H1 (cell line): Measurements from ENCODE around the gene CIAO3. TPM values are rescaled to one million over a fixed set of nuclear protein-coding genes. Genes with fewer than 3 reads are reported as not detected.
A peak's percentile ranks its signal among the peaks of the same experiment; 100 is the strongest.

Source experiments
- CTCF ChIA-PET: fragments of 300-600 bp; sonication (Branson Sonifier 250); formaldehyde crosslinking; loops from one replicate; lab custom pipeline; 2021; ENCODE audit not compliant: partially characterized antibody; lab: Charles Lee
- POLR2A ChIA-PET: fragments of 300-600 bp; sonication (Branson Sonifier 250); formaldehyde crosslinking; loops from one replicate; lab custom pipeline; 2021; ENCODE audit warnings: inconsistent platforms; ENCODE audit not compliant: partially characterized antibody; lab: Charles Lee
- DNase-seq, 2 experiments: peaks; one replicate each; pipeline versions ENCODE4 v3.0.0 to v3.0.0-alpha.2; 2010 to 2022; ENCODE audit warnings: low spot score in 2 of 2, low read depth in 1 of 2, mixed read lengths in 1 of 2
- FAIRE-seq: peaks from 2 replicates; lab custom pipeline; 2011; peaks lifted over from hg19 to GRCh38; lab: Jason Lieb, UNC
- H2AFZ ChIP-seq: 2 replicates; pipeline ENCODE4 v1.8.1; 2012; ENCODE audit warnings: low read length, inconsistent platforms
- H2AK5ac ChIP-seq: 2 replicates; pipeline ENCODE4 v1.6.1; 2013; ENCODE audit warnings: low read depth, low read length
- H2BK120ac ChIP-seq: replicated peaks from 2 replicates; pipeline ENCODE3; 2013; ENCODE audit warnings: low read depth, low read length, inconsistent platforms
- H2BK12ac ChIP-seq: 2 replicates; pipeline ENCODE4 v1.6.1; 2013; ENCODE audit warnings: low read depth, low read length
- H2BK15ac ChIP-seq: 2 replicates; pipeline ENCODE4 v1.6.1; 2013; ENCODE audit warnings: low read length
- H2BK20ac ChIP-seq: 2 replicates; pipeline ENCODE4 v1.6.1; 2013; ENCODE audit warnings: low read length
- H2BK5ac ChIP-seq: 2 replicates; pipeline ENCODE4 v1.6.1; 2013; ENCODE audit warnings: low read depth, low read length
- H3K14ac ChIP-seq: 2 replicates; pipeline ENCODE4 v1.6.1; 2013; ENCODE audit warnings: inconsistent platforms; ENCODE audit not compliant: insufficient read length
- H3K18ac ChIP-seq: 2 replicates; pipeline ENCODE4 v1.6.1; 2013; ENCODE audit warnings: low read length; ENCODE audit errors: extremely low read depth
- H3K23ac ChIP-seq: 2 replicates; pipeline ENCODE4 v1.6.1; 2013; ENCODE audit warnings: inconsistent platforms; ENCODE audit not compliant: insufficient read length
- H3K23me2 ChIP-seq: 2 replicates; pipeline ENCODE4 v1.6.1; 2013; ENCODE audit warnings: low read depth, low read length
- H3K27ac ChIP-seq: 2 replicates; pipeline ENCODE4 v1.6.1; 2011; ENCODE audit warnings: low read depth, low read length, inconsistent platforms
- H3K27me3 ChIP-seq, 4 experiments: replicated peaks in 1 of 4; 1 replicate in 1 of 4; 2 replicates in 3 of 4; pipeline versions ENCODE4 v1.6.1 to v1.8.1; 2011 to 2013; ENCODE audit warnings: low read length in 3 of 4, mild to moderate bottlenecking in 3 of 4, inconsistent platforms in 2 of 4, mixed read lengths in 2 of 4, moderate library complexity in 1 of 4; ENCODE audit not compliant: control insufficient read depth in 3 of 4, insufficient read depth in 3 of 4; ENCODE audit errors: extremely low read depth in 1 of 4
- H3K36me3 ChIP-seq, 4 experiments: 2 replicates each; pipeline versions ENCODE4 v1.6.1 to v1.8.1; 2011 to 2013; ENCODE audit warnings: mild to moderate bottlenecking in 4 of 4, low read length in 3 of 4, moderate library complexity in 2 of 4, control low read depth in 1 of 4, inconsistent platforms in 1 of 4; ENCODE audit not compliant: insufficient read depth in 4 of 4, control insufficient read depth in 2 of 4
- H3K4ac ChIP-seq: replicated peaks from 2 replicates; pipeline ENCODE3; 2013; ENCODE audit warnings: low read length, low read depth, mixed read lengths, inconsistent platforms; ENCODE audit not compliant: insufficient read length
- H3K4me1 ChIP-seq, 4 experiments: replicated peaks in 1 of 4; 1 replicate in 1 of 4; 2 replicates in 3 of 4; pipeline versions ENCODE4 v1.6.1 to v1.8.1; 2011 to 2013; ENCODE audit warnings: low read length in 3 of 4, inconsistent platforms in 2 of 4, mixed read lengths in 1 of 4; ENCODE audit not compliant: insufficient read depth in 4 of 4, control insufficient read depth in 3 of 4
- H3K4me2 ChIP-seq, 2 experiments: 2 replicates each; pipeline versions ENCODE4 v1.6.1 to v1.8.1; 2011 to 2013; ENCODE audit warnings: low read depth in 2 of 2, low read length in 2 of 2, control low read depth in 1 of 2, inconsistent platforms in 1 of 2, mild to moderate bottlenecking in 1 of 2; ENCODE audit not compliant: insufficient read depth in 1 of 2
- H3K4me3 ChIP-seq, 4 experiments: fragments of 200-600, 300-600 bp in 1 of 4; sonication (generic), shearing (Covaris generic), sonication (Bioruptor Twin) in 1 of 4; 2 replicates each; pipeline versions ENCODE4 v1.5.1 to v1.8.1; 2011 to 2016; ENCODE audit warnings: low read length in 4 of 4, low read depth in 3 of 4, control low read depth in 2 of 4, inconsistent platforms in 2 of 4, mild to moderate bottlenecking in 2 of 4, mixed read lengths in 1 of 4, moderate library complexity in 1 of 4; ENCODE audit not compliant: insufficient read depth in 2 of 4; ENCODE audit errors: extremely low read depth in 1 of 4
- H3K56ac ChIP-seq: replicated peaks from 2 replicates; pipeline ENCODE3; 2013; ENCODE audit warnings: low read depth, mild to moderate bottlenecking, mixed read lengths, low read length, inconsistent platforms; ENCODE audit not compliant: insufficient read length
- H3K79me1 ChIP-seq: 2 replicates; pipeline ENCODE4 v1.6.1; 2013; ENCODE audit warnings: low read depth, low read length, control low read depth
- H3K79me2 ChIP-seq, 2 experiments: 2 replicates each; pipeline versions ENCODE4 v1.6.1 to v1.8.1; 2012 to 2013; ENCODE audit warnings: low read length in 2 of 2, mild to moderate bottlenecking in 2 of 2, inconsistent platforms in 1 of 2; ENCODE audit not compliant: insufficient read depth in 2 of 2, control insufficient read depth in 1 of 2
- H3K9ac ChIP-seq, 4 experiments: replicated peaks in 1 of 4; 1 replicate in 1 of 4; 2 replicates in 3 of 4; pipeline versions ENCODE4 v1.6.1 to v1.8.1; 2011 to 2013; ENCODE audit warnings: low read depth in 3 of 4, low read length in 3 of 4, control low read depth in 2 of 4, mild to moderate bottlenecking in 2 of 4, moderate library complexity in 2 of 4, inconsistent platforms in 1 of 4; ENCODE audit errors: extremely low read depth in 1 of 4
- H3K9me3 ChIP-seq, 2 experiments: 2 replicates each; pipeline versions ENCODE4 v1.6.1 to v1.8.1; 2012 to 2013; ENCODE audit warnings: mild to moderate bottlenecking in 2 of 2, moderate library complexity in 2 of 2, control low read depth in 1 of 2, inconsistent platforms in 1 of 2, low read depth in 1 of 2, low read length in 1 of 2, mixed read lengths in 1 of 2; ENCODE audit not compliant: insufficient read depth in 2 of 2
- H4K20me1 ChIP-seq, 2 experiments: replicated peaks in 1 of 2; 2 replicates each; pipeline versions ENCODE3 to v1.8.1; 2011 to 2013; ENCODE audit warnings: inconsistent platforms in 2 of 2, low read length in 2 of 2, mild to moderate bottlenecking in 1 of 2; ENCODE audit not compliant: insufficient read depth in 2 of 2, control insufficient read depth in 1 of 2
- H4K5ac ChIP-seq: 2 replicates; pipeline ENCODE4 v1.6.1; 2013; ENCODE audit warnings: low read length, low read depth, mixed read lengths, inconsistent platforms; ENCODE audit not compliant: insufficient read length
- H4K8ac ChIP-seq: 2 replicates; pipeline ENCODE4 v1.8.0; 2013; ENCODE audit warnings: mild to moderate bottlenecking, moderate library complexity, low read length, inconsistent platforms; ENCODE audit not compliant: insufficient read depth; ENCODE audit errors: extremely low read depth
- H4K91ac ChIP-seq: replicated peaks from 2 replicates; pipeline ENCODE3; 2013; ENCODE audit warnings: low read length, mixed read lengths, inconsistent platforms; ENCODE audit not compliant: insufficient read length
- ASH2L ChIP-seq: fragments of 200-600, 300-600 bp; sonication (generic); IDR thresholded peaks from one replicate; pipeline ENCODE4 v1.7.1; 2017; ENCODE audit warnings: low read length
- CBX8 ChIP-seq: fragments of 300-800, 300-1000 bp; sonication (generic); IDR thresholded peaks from 2 replicates; pipeline ENCODE4 v1.7.1; 2016; ENCODE audit warnings: low read depth, low read length, borderline replicate concordance
- CREB1 ChIP-seq: IDR thresholded peaks from 2 replicates; pipeline ENCODE4 v1.6.1; 2012; ENCODE audit warnings: inconsistent platforms
- GABPA ChIP-seq: IDR thresholded peaks from 2 replicates; pipeline ENCODE4 v1.6.1; 2011; ENCODE audit warnings: mild to moderate bottlenecking, low read length, moderate library complexity, borderline replicate concordance; ENCODE audit not compliant: insufficient read depth
- HDAC6 ChIP-seq: IDR thresholded peaks from one replicate; pipeline ENCODE4 v1.7.1; 2012; ENCODE audit warnings: low read depth, mild to moderate bottlenecking, inconsistent platforms, low read length, moderate library complexity
- JUN ChIP-seq: IDR thresholded peaks from 2 replicates; pipeline ENCODE4 v1.6.1; 2011; ENCODE audit warnings: low read depth, mild to moderate bottlenecking, improper control_type of control experiment, low read length
- JUND ChIP-seq: IDR thresholded peaks from 2 replicates; pipeline ENCODE4 v1.6.1; 2011; ENCODE audit warnings: mild to moderate bottlenecking, improper control_type of control experiment, low read length
- MAX ChIP-seq: IDR thresholded peaks from 2 replicates; pipeline ENCODE4 v1.6.1; 2012; ENCODE audit warnings: inconsistent platforms
- POU5F1 ChIP-seq: IDR thresholded peaks from 2 replicates; pipeline ENCODE4 v1.6.1; 2011; ENCODE audit warnings: low read depth, mild to moderate bottlenecking, low read length, moderate library complexity
- SRF ChIP-seq: IDR thresholded peaks from 2 replicates; pipeline ENCODE4 v1.6.1; 2011; ENCODE audit warnings: mild to moderate bottlenecking, low read depth, low read length, moderate library complexity
- WGBS, 2 experiments: shearing (Covaris generic) in 1 of 2; methylation state at CpG; one replicate each; pipeline versions ENCODE4 v1.1.6 to v1.1.7; 2013 to 2015; ENCODE audit warnings: low lambda C conversion rate in 2 of 2, mixed read lengths in 2 of 2, inconsistent platforms in 1 of 2, low coverage in 1 of 2, missing lambda C conversion rate in 1 of 2; ENCODE audit not compliant: insufficient replicate concordance in 2 of 2, insufficient coverage in 1 of 2, insufficient read length in 1 of 2; ENCODE audit errors: extremely low coverage in 1 of 2, missing lambda C conversion rate in 1 of 2; 5-methylcytosine and 5-hydroxymethylcytosine counted together
- polyA plus RNA-seq, 7 experiments: library from polyadenylated mRNA; depleted of rRNA in 3 of 7; stranded (reverse) in 5 of 7; unstranded in 2 of 7; fragments of >200 nt in 5 of 7; fragments of 200-250 nt in 2 of 7; gene quantifications; 1 replicate in 5 of 7; 2 replicates in 1 of 7; 4 replicates in 1 of 7; pipeline versions ENCODE4 v1.2.1 to v1.2.3, GENCODE V29; 2011 to 2013; ENCODE audit warnings: missing spikeins in 2 of 7, mixed read lengths in 2 of 7
- total RNA-seq: library from RNA; stranded (reverse); fragmentation: NEBNext Ultra II Directional; extraction: Animal tissue kit (Norgen Biotek cat#: 25700); gene quantifications from 2 replicates; pipeline ENCODE4 v1.2.1, GENCODE V29; 2021

The CIAO3 gene
- total and polyA plus RNA-seq, 2 of the 8 experiments (the other 6 are each of a cell fraction or from before 2014, with no cell fraction given): 20.0 to 20.4 TPM

GRCh38 chr16:789191-789850, 48.5 kb upstream of the CIAO3 start:
- H2BK12ac ChIP-seq: no peak overlapping the region
- H3K4me3 ChIP-seq: peak overlapping the region; percentile 56 to 77 (median 70)
- POLR2A ChIA-PET: interaction anchor here (1.0 to 4.4 kb wide), 6 partner anchors 11 to 105 kb away, joined by 3 to 24 read pairs (median 4); partner anchors contain the start of genes ANTKMT, GNG13 and JMJD8
- no peak overlapping the region for H2AK5ac ChIP-seq
- peaks cover 6 to 31% of the 10 kb centered on the region in 2 experiments for H4K20me1 ChIP-seq
- no peaks in the 10 kb centered on the region for H3K27me3 ChIP-seq
- H2BK120ac ChIP-seq: no peak overlapping the region
- peaks cover 5 to 48% (median 14%) of the 10 kb centered on the region in 4 experiments; a peak in 5 of 8 replicates for H3K36me3 ChIP-seq
- no peak overlapping the region for H2BK20ac ChIP-seq
- H3K14ac ChIP-seq: no peak overlapping the region
- DNase-seq: no peak
- H3K18ac ChIP-seq: no peak overlapping the region
- no peak overlapping the region for H4K91ac ChIP-seq
- peaks cover 0 to 16% of the 10 kb centered on the region in 2 experiments; a peak in 1 of 4 replicates for H3K79me2 ChIP-seq
- peak overlapping the region; percentile 38 to 95 for H3K4me2 ChIP-seq
- H2AFZ ChIP-seq: no peak overlapping the region
- H3K4ac ChIP-seq: no peak overlapping the region
- 83% methylated on average over 33 of the region's 33 CpGs; no CpG with 5 or more reads in 1 of the 2 experiments for WGBS, 2 experiments
- H4K5ac ChIP-seq: no peak overlapping the region
- CTCF ChIA-PET: interaction anchor here (1.0 to 13.7 kb wide), 3 partner anchors 23 to 67 kb away, joined by 3 to 424 read pairs (median 144); partner anchors contain the start of genes ANTKMT, CCDC78, CIAO3 and HAGHL
- no peak overlapping the region for H2BK15ac ChIP-seq
- no peak overlapping the region for H3K23ac ChIP-seq
- no peak overlapping the region for H3K56ac ChIP-seq
- no peak for FAIRE-seq
- no peaks in the 10 kb centered on the region for H3K9me3 ChIP-seq
- H2BK5ac ChIP-seq: no peak overlapping the region
- H4K8ac ChIP-seq: peak overlapping the region; percentile 38; the same call in 1 of the 2 replicates
- peak overlapping the region in 1 of 4 experiments; percentile 81; a peak in 2 of 7 replicates for H3K9ac ChIP-seq
- H3K23me2 ChIP-seq: peaks cover 9% of the 10 kb centered on the region; the same call in 1 of the 2 replicates
- peaks cover 0 to 14% (median 6%) of the 10 kb centered on the region in 4 experiments; a peak in 4 of 7 replicates for H3K4me1 ChIP-seq
- peaks cover 5% of the 10 kb centered on the region; the same call in 1 of the 2 replicates for H3K79me1 ChIP-seq
- no peak overlapping the region for H3K27ac ChIP-seq
- no peak for TF ChIP-seq POU5F1
- TF ChIP-seq CREB1: no peak
- TF ChIP-seq GABPA: no peak
- no peak for TF ChIP-seq SRF
- no peak for TF ChIP-seq MAX
- no peak for TF ChIP-seq CBX8
- no peak for TF ChIP-seq JUN
- no peak for TF ChIP-seq ASH2L
- no peak for TF ChIP-seq HDAC6
- no peak for TF ChIP-seq JUND
